ENCODE results near the gene GJC1. TPM values are rescaled to one million over a fixed set of nuclear protein-coding genes. Genes with fewer than 3 reads are reported as not detected.

The GJC1 gene
- polyA plus RNA-seq, 1 of the 3 experiments (the other 2 are of a cell fraction) = 15.2 TPM

DNA sequence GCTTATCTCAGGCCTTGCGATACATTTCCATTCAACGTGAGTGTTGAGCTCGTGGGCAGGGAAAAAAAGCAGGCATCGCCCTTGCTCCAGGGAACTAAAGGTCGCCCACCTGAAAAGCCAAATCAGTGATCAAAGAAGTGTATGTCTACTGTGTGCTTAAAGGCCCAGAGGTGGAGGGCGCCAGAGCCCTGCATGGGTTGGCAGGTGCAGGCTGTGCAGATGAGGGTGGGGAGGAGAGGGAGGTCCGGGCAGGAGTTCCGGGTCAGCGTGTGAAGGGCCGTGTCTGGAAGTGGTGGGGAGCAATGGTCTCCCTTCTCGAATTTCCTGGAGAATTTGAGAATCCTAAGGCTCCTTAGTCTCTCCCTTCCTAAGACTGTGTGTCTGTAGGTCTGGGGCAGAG, 64.1 kb downstream of the GJC1 start:
- Histone ChIP-seq H3K79me2 (ENCODE audit: insufficient read depth) (no peaks in the 10 kb centered on the region), H3K4me3 (ENCODE audit: low read depth in 2 of 2, low read length in 1 of 2) (no peak overlapping the region), H3K9ac (no peak overlapping the region), H4K20me1 (ENCODE audit: insufficient read depth) (no peaks in the 10 kb centered on the region), H2AFZ (ENCODE audit: low read depth) (no peak overlapping the region), H3K27me3 (ENCODE audit: insufficient read depth) (no peaks in the 10 kb centered on the region), H3F3A (replicated peaks; ENCODE audit: insufficient read depth) (no peaks in the 10 kb centered on the region), H3K4me1 (ENCODE audit: control insufficient read depth in 1 of 2, insufficient read depth in 2 of 2, low read depth in 1 of 2, low read length in 1 of 2) (peaks cover 0 to 17% of the 10 kb centered on the region in 2 experiments; a peak in 1 of 4 replicates), H3K9me2 (no peaks in the 10 kb centered on the region), H3K9me3 (no peaks in the 10 kb centered on the region), H3K36me3 (replicated peaks in 1 of 2; ENCODE audit: control insufficient read depth in 1 of 2, insufficient read depth in 2 of 2, low read length in 1 of 2) (no peaks in the 10 kb centered on the region), H3K27ac (ENCODE audit: low read depth in 2 of 2, low read length in 1 of 2) (no peak overlapping the region), H3K4me2 (no peak overlapping the region)
- ChIA-PET POLR2A (no interaction called here), CTCF (interaction anchor here (3.7 to 6.3 kb wide), 2 partner anchors 8 to 13 kb away, joined by 14 to 37 read pairs; no protein-coding TSS in a partner anchor)
- no peak for TF ChIP-seq CTCF (IDR thresholded peaks at IDR 0.05)
- TF ChIP-seq ZBTB33 (IDR thresholded peaks at IDR 0.05; ENCODE audit: borderline replicate concordance, low read depth) = no peak
- no peak for DNase-seq
- 84% methylated on average over 11 of the region's 11 CpGs for WGBS (ENCODE audit: low lambda C conversion rate)

DNA sequence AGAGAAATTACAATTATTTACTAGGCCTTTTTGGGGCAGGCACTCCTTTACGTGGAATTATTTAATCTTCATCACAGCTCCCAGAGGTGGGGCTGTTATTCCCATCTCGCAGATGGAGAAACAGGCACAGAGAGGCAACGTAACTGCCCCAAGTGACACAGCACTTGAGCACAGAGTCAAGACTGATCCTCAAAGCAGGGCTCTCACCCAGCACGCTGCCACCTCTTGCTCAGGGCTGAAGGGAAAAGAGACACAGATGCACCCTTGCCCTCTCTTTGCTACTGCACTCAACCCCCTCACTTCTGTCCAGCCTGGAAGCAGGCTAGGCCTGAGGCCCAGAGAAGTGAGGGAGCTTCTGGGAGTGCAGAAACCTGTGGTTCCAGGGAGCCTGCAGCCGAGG, 66.9 kb downstream of the GJC1 start:
- ChIA-PET CTCF (interaction anchor here (0.9 to 6.3 kb wide), 5 partner anchors 11 to 108 kb away, joined by 4 to 37 read pairs (median 7); no protein-coding TSS in a partner anchor), POLR2A (no interaction called here)
- no peaks in the 10 kb centered on the region for H3K27me3 ChIP-seq (ENCODE audit: insufficient read depth)
- peaks cover 0 to 27% of the 10 kb centered on the region in 2 experiments; a peak in 1 of 4 replicates for H3K4me1 ChIP-seq (ENCODE audit: control insufficient read depth in 1 of 2, insufficient read depth in 2 of 2, low read depth in 1 of 2, low read length in 1 of 2)
- no peaks in the 10 kb centered on the region for H3F3A ChIP-seq (replicated peaks; ENCODE audit: insufficient read depth)
- H3K4me3 ChIP-seq (ENCODE audit: low read depth in 2 of 2, low read length in 1 of 2) = no peak overlapping the region
- TF ChIP-seq NRF1 (IDR thresholded peaks at IDR 0.05; ENCODE audit: low read depth, low read length) (no peak), FOSL2 (IDR thresholded peaks at IDR 0.05; ENCODE audit: borderline replicate concordance, low read depth) (no peak), MXI1 (IDR thresholded peaks at IDR 0.05; ENCODE audit: low read depth, low read length) (no peak), RXRA (IDR thresholded peaks at IDR 0.05; ENCODE audit: borderline replicate concordance, low read depth) (no peak), USF2 (IDR thresholded peaks at IDR 0.05; ENCODE audit: borderline replicate concordance, low read depth, low read length) (no peak), RFX5 (IDR thresholded peaks at IDR 0.05; ENCODE audit: low read length) (no peak), CTCF (IDR thresholded peaks at IDR 0.05) (no peak), FOXM1 (IDR thresholded peaks at IDR 0.05; ENCODE audit: low read depth) (no peak), TEAD4 (IDR thresholded peaks at IDR 0.05; ENCODE audit: borderline replicate concordance, insufficient read depth) (no peak), FOXJ3 (CRISPR knock-in tag; IDR thresholded peaks at IDR 0.05) (no peak)
- TF ChIP-seq, protein P1, sequence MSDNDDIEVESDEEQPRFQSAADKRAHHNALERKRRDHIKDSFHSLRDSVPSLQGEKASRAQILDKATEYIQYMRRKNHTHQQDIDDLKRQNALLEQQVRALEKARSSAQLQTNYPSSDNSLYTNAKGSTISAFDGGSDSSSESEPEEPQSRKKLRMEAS (IDR thresholded peaks at IDR 0.05; ENCODE audit: low read depth) = no peak
- TF ChIP-seq, protein P2, sequence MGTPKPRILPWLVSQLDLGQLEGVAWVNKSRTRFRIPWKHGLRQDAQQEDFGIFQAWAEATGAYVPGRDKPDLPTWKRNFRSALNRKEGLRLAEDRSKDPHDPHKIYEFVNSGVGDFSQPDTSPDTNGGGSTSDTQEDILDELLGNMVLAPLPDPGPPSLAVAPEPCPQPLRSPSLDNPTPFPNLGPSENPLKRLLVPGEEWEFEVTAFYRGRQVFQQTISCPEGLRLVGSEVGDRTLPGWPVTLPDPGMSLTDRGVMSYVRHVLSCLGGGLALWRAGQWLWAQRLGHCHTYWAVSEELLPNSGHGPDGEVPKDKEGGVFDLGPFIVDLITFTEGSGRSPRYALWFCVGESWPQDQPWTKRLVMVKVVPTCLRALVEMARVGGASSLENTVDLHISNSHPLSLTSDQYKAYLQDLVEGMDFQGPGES (IDR thresholded peaks at IDR 0.05; ENCODE audit: low read depth, low read length) = no peak
- no peaks in the 10 kb centered on the region for H3K9me3 ChIP-seq
- H3K27ac ChIP-seq (ENCODE audit: low read depth in 2 of 2, low read length in 1 of 2) = no peak overlapping the region
- no peak overlapping the region for H2AFZ ChIP-seq (ENCODE audit: low read depth)
- H3K9ac ChIP-seq = no peak overlapping the region
- no peak for DNase-seq
- no peaks in the 10 kb centered on the region for H3K36me3 ChIP-seq (replicated peaks in 1 of 2; ENCODE audit: control insufficient read depth in 1 of 2, insufficient read depth in 2 of 2, low read length in 1 of 2)
- WGBS (ENCODE audit: low lambda C conversion rate) = 81% methylated on average over 5 of the region's 5 CpGs
- no peaks in the 10 kb centered on the region for H4K20me1 ChIP-seq (ENCODE audit: insufficient read depth)
- H3K79me2 ChIP-seq (ENCODE audit: insufficient read depth) = no peaks in the 10 kb centered on the region
- H3K4me2 ChIP-seq = no peak overlapping the region
- H3K9me2 ChIP-seq = no peaks in the 10 kb centered on the region
